GM12891 (cell line): Measurements from ENCODE around the gene ORC6.

Source experiments
- POLR2A ChIP-seq: IDR thresholded peaks from 2 replicates; pipeline ENCODE4 v1.6.1; 2011; ENCODE audit warnings: low read depth, low read length, control low read depth
- POLR2AphosphoS5 ChIP-seq: IDR thresholded peaks from 2 replicates; pipeline ENCODE4 v1.6.1; 2011; ENCODE audit warnings: low read depth, low read length, control low read depth
- POU2F2 ChIP-seq: IDR thresholded peaks from 2 replicates; pipeline ENCODE4 v1.6.1; 2011; ENCODE audit warnings: low read depth, mild to moderate bottlenecking, control low read depth, low read length, moderate library complexity
- TAF1 ChIP-seq: IDR thresholded peaks from 2 replicates; pipeline ENCODE4 v1.6.1; 2011; ENCODE audit warnings: low read depth, low read length, control low read depth

GRCh38 chr16:46727630-46728029 is 38.2 kb downstream of the ORC6 start:
- no peak for TF ChIP-seq POLR2A
- no peak for TF ChIP-seq POLR2AphosphoS5
- no peak for TF ChIP-seq POU2F2
- TF ChIP-seq TAF1: no peak
